Panc1 (cell line): Measurements from ENCODE around the gene NXPE3.

Experiments used
- POLR2AphosphoS5 ChIP-seq: IDR thresholded peaks from 2 replicates; pipeline ENCODE4 v1.6.1; 2012; ENCODE audit warnings: mild to moderate bottlenecking, low read depth, low read length, moderate library complexity
- REST ChIP-seq, 2 experiments: IDR thresholded peaks; 2 replicates each; pipeline ENCODE4 v1.6.1; 2011 to 2012; ENCODE audit warnings: low read depth in 2 of 2, control low read depth in 1 of 2, low read length in 1 of 2, mild to moderate bottlenecking in 1 of 2, moderate library complexity in 1 of 2; ENCODE audit not compliant: insufficient read depth in 1 of 2
- SIN3A ChIP-seq: IDR thresholded peaks from 2 replicates; pipeline ENCODE4 v1.6.1; 2012; ENCODE audit warnings: low read depth, mild to moderate bottlenecking, low read length, moderate library complexity, borderline replicate concordance; ENCODE audit not compliant: insufficient read depth
- TCF7L2 ChIP-seq: IDR thresholded peaks from 2 replicates; pipeline ENCODE4 v1.6.1; 2011; ENCODE audit warnings: mild to moderate bottlenecking, low read depth, low read length, inconsistent platforms
- TF ChIP-seq, protein P1 (sequence below): fragments of 450-650 bp; IDR thresholded peaks from 2 replicates; pipeline ENCODE4 v1.5.1; 2017; ENCODE audit warnings: mild to moderate bottlenecking

- TF ChIP-seq POLR2AphosphoS5 (no peak), REST (IDR thresholded peaks at IDR 0.05; ENCODE audit: insufficient read depth in 1 of 2, low read depth in 2 of 2, low read length in 1 of 2) (no peak), SIN3A (no peak), TCF7L2 (no peak)
- TF ChIP-seq, protein P1, sequence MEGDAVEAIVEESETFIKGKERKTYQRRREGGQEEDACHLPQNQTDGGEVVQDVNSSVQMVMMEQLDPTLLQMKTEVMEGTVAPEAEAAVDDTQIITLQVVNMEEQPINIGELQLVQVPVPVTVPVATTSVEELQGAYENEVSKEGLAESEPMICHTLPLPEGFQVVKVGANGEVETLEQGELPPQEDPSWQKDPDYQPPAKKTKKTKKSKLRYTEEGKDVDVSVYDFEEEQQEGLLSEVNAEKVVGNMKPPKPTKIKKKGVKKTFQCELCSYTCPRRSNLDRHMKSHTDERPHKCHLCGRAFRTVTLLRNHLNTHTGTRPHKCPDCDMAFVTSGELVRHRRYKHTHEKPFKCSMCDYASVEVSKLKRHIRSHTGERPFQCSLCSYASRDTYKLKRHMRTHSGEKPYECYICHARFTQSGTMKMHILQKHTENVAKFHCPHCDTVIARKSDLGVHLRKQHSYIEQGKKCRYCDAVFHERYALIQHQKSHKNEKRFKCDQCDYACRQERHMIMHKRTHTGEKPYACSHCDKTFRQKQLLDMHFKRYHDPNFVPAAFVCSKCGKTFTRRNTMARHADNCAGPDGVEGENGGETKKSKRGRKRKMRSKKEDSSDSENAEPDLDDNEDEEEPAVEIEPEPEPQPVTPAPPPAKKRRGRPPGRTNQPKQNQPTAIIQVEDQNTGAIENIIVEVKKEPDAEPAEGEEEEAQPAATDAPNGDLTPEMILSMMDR, result no peak
Observed at GRCh38 chr3:101806491-101806890, 27.5 kb downstream of the NXPE3 start.
